CD14-positive monocyte (primary cell): ENCODE data around the gene SAMD11. TPM values are rescaled to one million over a fixed set of nuclear protein-coding genes. Genes with fewer than 3 reads are reported as not detected.

Source experiments
- DNase-seq, 3 donors: peaks; one replicate each; pipeline ENCODE4 v3.0.0-alpha.2; 2011 to 2022
- H2AFZ ChIP-seq: 2 replicates; pipeline ENCODE4 v1.6.0; 2012; ENCODE audit warnings: mild to moderate bottlenecking, low read depth, low read length, inconsistent platforms; ENCODE audit not compliant: insufficient read depth, poor library complexity, severe bottlenecking
- H3K27ac ChIP-seq, 2 donors: 1 replicate in 1 of 2; 2 replicates in 1 of 2; pipeline ENCODE4 v1.5.1; 2012 to 2013; ENCODE audit warnings: low read length in 2 of 2, control low read depth in 1 of 2, inconsistent platforms in 1 of 2, low read depth in 1 of 2, mild to moderate bottlenecking in 1 of 2
- H3K27me3 ChIP-seq, 2 donors: one replicate each; pipeline versions ENCODE4 v1.6.0 to v1.6.1; 2011 to 2013; ENCODE audit warnings: low read length in 2 of 2; ENCODE audit not compliant: control insufficient read depth in 2 of 2, insufficient read depth in 2 of 2
- H3K36me3 ChIP-seq, 2 donors: replicated peaks in 1 of 2; 1 replicate in 1 of 2; 2 replicates in 1 of 2; pipeline versions ENCODE4 v1.5.1 to v1.6.1; 2012 to 2013; ENCODE audit warnings: low read length in 2 of 2, control low read depth in 1 of 2, inconsistent platforms in 1 of 2, mild to moderate bottlenecking in 1 of 2; ENCODE audit not compliant: insufficient read depth in 2 of 2, control insufficient read depth in 1 of 2
- H3K4me1 ChIP-seq, 2 donors: 1 replicate in 1 of 2; 2 replicates in 1 of 2; pipeline versions ENCODE4 v1.5.1 to v1.6.1; 2012 to 2013; ENCODE audit warnings: low read length in 2 of 2, control low read depth in 1 of 2, inconsistent platforms in 1 of 2, mild to moderate bottlenecking in 1 of 2, moderate library complexity in 1 of 2; ENCODE audit not compliant: insufficient read depth in 2 of 2, control insufficient read depth in 1 of 2
- H3K4me2 ChIP-seq: replicated peaks from 2 replicates; pipeline ENCODE3; 2012; ENCODE audit warnings: low read length, moderate library complexity, mild to moderate bottlenecking; ENCODE audit not compliant: poor library complexity, severe bottlenecking; ENCODE audit errors: extremely low read depth
- H3K4me3 ChIP-seq, 3 experiments: fragments of 200-600 bp in 1 of 3; sonication (generic) in 1 of 3; replicated peaks in 1 of 3; 1 replicate in 2 of 3; 2 replicates in 1 of 3; pipeline ENCODE4 v1.5.1; 2011 to 2013; ENCODE audit warnings: low read length in 3 of 3, mild to moderate bottlenecking in 3 of 3, control low read depth in 2 of 3, low read depth in 2 of 3, inconsistent platforms in 1 of 3, moderate library complexity in 1 of 3
- H3K79me2 ChIP-seq: 2 replicates; pipeline ENCODE4 v1.6.0; 2012; ENCODE audit warnings: mild to moderate bottlenecking, control low read depth, inconsistent platforms, low read length, moderate library complexity; ENCODE audit not compliant: insufficient read depth
- H3K9ac ChIP-seq: 2 replicates; pipeline ENCODE4 v1.6.0; 2017; ENCODE audit warnings: low read length, mild to moderate bottlenecking; ENCODE audit not compliant: insufficient read depth, poor library complexity, severe bottlenecking
- H3K9me3 ChIP-seq, 2 donors: replicated peaks in 1 of 2; 1 replicate in 1 of 2; 2 replicates in 1 of 2; pipeline versions ENCODE4 v1.5.1 to v1.6.1; 2012 to 2013; ENCODE audit warnings: low read length in 2 of 2, control low read depth in 1 of 2; ENCODE audit not compliant: control insufficient read depth in 1 of 2, insufficient read depth in 1 of 2
- H4K20me1 ChIP-seq: 2 replicates; pipeline ENCODE4 v1.6.0; 2012; ENCODE audit warnings: mild to moderate bottlenecking, low read length, control low read depth, moderate library complexity; ENCODE audit not compliant: insufficient read depth
- H3K27ac Mint-ChIP-seq, 7 donors: one replicate each; pipeline ENCODE4 v1.8.0; 2020; ENCODE audit warnings: mild to moderate bottlenecking in 7 of 7, mixed read lengths in 7 of 7, moderate library complexity in 6 of 7, inconsistent platforms in 2 of 7
- H3K27me3 Mint-ChIP-seq, 3 donors: one replicate each; pipeline ENCODE4 v1.8.0; 2021 to 2022; ENCODE audit warnings: low read depth in 3 of 3, mild to moderate bottlenecking in 3 of 3, mixed read lengths in 3 of 3, moderate library complexity in 3 of 3, inconsistent platforms in 1 of 3
- H3K36me3 Mint-ChIP-seq, 2 donors: one replicate each; pipeline ENCODE4 v1.8.0; 2020; ENCODE audit warnings: mixed read lengths in 2 of 2, inconsistent platforms in 1 of 2, mild to moderate bottlenecking in 1 of 2
- H3K4me1 Mint-ChIP-seq: one replicate; pipeline ENCODE4 v1.8.0; 2020; ENCODE audit warnings: mild to moderate bottlenecking, mixed read lengths
- H3K4me3 Mint-ChIP-seq, 2 donors: one replicate each; pipeline ENCODE4 v1.8.0; 2020; ENCODE audit warnings: mild to moderate bottlenecking in 2 of 2, mixed read lengths in 2 of 2, moderate library complexity in 1 of 2
- H3K9me3 Mint-ChIP-seq, 7 donors: one replicate each; pipeline ENCODE4 v1.8.0; 2020 to 2022; ENCODE audit warnings: mixed read lengths in 7 of 7, mild to moderate bottlenecking in 6 of 7, moderate library complexity in 6 of 7, inconsistent platforms in 2 of 7
- WGBS: methylation state at CpG from one replicate; pipeline ENCODE4 v1.1.5; 2013; ENCODE audit warnings: missing lambda C conversion rate; ENCODE audit not compliant: insufficient coverage; 5-methylcytosine and 5-hydroxymethylcytosine counted together
- intact Hi-C, 2 donors: fragments of 100-400 bp; cut with micrococcal nuclease; formaldehyde crosslinking; loops; one replicate each; pipeline versions ENCODE4 v1.15.0 to v1.15.1; 2023
- polyA plus RNA-seq, 3 donors: library from polyadenylated mRNA; depleted of rRNA in 1 of 3; unstranded in 2 of 3; stranded (reverse) in 1 of 3; fragments of 300-500 nt in 2 of 3; fragments of >200 nt in 1 of 3; fragmentation: Illumina TruSeq in 2 of 3; gene quantifications; 1 replicate in 2 of 3; 2 replicates in 1 of 3; pipeline ENCODE4 v1.2.3, GENCODE V29; 2012 to 2021
- TF ChIP-seq, protein P1 (sequence below): fragments of 200-600 bp; IDR thresholded peaks from one replicate; pipeline ENCODE4 v1.8.0; 2022; ENCODE audit warnings: antibody characterized with exemption, mild to moderate bottlenecking

The SAMD11 gene
- polyA plus RNA-seq, 3 donors = not detected

DNA sequence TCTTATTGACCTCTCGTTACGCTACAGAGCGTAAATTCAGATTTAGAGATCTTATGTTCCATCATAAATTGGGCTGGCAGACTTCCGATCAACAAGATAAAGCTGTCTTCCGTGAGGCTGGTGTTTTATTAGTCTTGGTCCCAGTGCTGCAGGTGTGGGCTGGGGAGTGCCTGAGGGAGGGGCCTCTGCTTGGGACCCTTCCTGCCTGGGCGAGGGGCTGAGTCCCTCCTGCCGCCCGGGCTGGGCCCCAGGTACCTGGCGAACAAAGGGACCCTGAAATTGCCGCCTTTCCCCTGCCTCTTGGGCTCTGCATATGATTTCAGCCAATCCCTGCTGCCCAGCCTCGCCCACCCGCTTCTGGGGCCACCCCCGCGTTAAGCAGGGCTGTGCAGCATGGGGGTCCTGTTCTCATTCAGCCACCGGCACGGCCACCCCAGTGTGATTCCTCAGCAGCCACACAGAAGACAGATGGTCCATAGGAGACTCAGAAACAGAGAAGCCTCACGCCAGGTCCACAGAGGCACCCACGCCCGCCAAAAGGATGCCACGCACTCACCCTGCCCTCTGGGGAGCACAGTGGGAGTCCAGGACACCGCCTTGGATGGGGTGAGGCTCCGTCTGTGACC, 6.1 kb upstream of the SAMD11 start:
- Histone ChIP-seq H3K27me3 (peaks cover 0 to 32% of the 10 kb centered on the region in 2 donors), H3K36me3 (no peaks in the 10 kb centered on the region), H3K9ac (no peak overlapping the region), H3K4me1 (peaks cover 5 to 11% of the 10 kb centered on the region in 2 donors), H3K27ac (no peak overlapping the region), H4K20me1 (no peaks in the 10 kb centered on the region), H3K9me3 (peaks cover 0 to 4% of the 10 kb centered on the region in 2 donors), H3K4me3 (no peak overlapping the region), H2AFZ (no peak overlapping the region), H3K4me2 (no peak overlapping the region), H3K79me2 (no peaks in the 10 kb centered on the region)
- H3K27me3 Mint-ChIP-seq = peaks cover 46 to 76% (median 47%) of the 10 kb centered on the region in 3 donors
- TF ChIP-seq, protein P1, sequence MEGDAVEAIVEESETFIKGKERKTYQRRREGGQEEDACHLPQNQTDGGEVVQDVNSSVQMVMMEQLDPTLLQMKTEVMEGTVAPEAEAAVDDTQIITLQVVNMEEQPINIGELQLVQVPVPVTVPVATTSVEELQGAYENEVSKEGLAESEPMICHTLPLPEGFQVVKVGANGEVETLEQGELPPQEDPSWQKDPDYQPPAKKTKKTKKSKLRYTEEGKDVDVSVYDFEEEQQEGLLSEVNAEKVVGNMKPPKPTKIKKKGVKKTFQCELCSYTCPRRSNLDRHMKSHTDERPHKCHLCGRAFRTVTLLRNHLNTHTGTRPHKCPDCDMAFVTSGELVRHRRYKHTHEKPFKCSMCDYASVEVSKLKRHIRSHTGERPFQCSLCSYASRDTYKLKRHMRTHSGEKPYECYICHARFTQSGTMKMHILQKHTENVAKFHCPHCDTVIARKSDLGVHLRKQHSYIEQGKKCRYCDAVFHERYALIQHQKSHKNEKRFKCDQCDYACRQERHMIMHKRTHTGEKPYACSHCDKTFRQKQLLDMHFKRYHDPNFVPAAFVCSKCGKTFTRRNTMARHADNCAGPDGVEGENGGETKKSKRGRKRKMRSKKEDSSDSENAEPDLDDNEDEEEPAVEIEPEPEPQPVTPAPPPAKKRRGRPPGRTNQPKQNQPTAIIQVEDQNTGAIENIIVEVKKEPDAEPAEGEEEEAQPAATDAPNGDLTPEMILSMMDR = no peak
- WGBS = 90% methylated on average over 21 of the region's 22 CpGs
- H3K27ac Mint-ChIP-seq = no peak overlapping the region
- DNase-seq = no peak
- H3K4me3 Mint-ChIP-seq = peak overlapping the region in 1 of 2 donors; percentile 48
- intact Hi-C loops = no loop called here
- H3K4me1 Mint-ChIP-seq = peaks cover 12% of the 10 kb centered on the region
- peaks cover 0 to 4% of the 10 kb centered on the region in 2 donors for H3K36me3 Mint-ChIP-seq
- peaks cover 0 to 4% (median 2%) of the 10 kb centered on the region in 7 donors for H3K9me3 Mint-ChIP-seq

DNA sequence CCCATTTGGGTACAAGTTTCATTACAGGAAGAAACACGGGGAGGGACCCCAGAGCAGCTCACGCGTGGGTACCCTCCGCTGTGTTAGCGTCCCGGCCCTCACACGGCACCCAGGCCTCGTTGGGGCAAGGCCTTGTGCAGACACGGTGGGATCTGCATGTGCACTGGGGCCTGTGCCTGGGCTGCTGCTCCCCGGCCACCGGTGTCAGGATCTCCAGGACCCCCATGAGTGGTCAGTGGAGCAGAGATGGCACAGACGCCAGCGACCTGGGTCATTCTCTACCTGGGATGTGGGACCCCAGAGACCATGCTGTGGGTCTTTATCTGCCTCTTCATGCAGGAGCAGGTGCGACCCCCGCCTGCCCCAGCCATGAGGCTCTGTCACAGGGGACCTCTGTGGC, 5.4 kb upstream of the SAMD11 start:
- TF ChIP-seq, protein P1 = no peak
- WGBS = 96% methylated on average over 15 of the region's 15 CpGs
- no peak overlapping the region for H3K4me3 Mint-ChIP-seq

More for the DNA sequence above, 5.4 kb upstream of the SAMD11 start:
- no peaks in the 10 kb centered on the region for H4K20me1 ChIP-seq
- no peak overlapping the region for H3K27ac Mint-ChIP-seq
- H3K9me3 Mint-ChIP-seq = peaks cover 0 to 6% (median 3%) of the 10 kb centered on the region in 7 donors
- H3K36me3 ChIP-seq = no peaks in the 10 kb centered on the region
- peaks cover 3 to 40% of the 10 kb centered on the region in 2 donors for H3K27me3 ChIP-seq
- H2AFZ ChIP-seq = no peak overlapping the region
- peaks cover 13% of the 10 kb centered on the region for H3K4me1 Mint-ChIP-seq
- DNase-seq = no peak
- peaks cover 10 to 16% of the 10 kb centered on the region in 2 donors for H3K4me1 ChIP-seq
- H3K27me3 Mint-ChIP-seq = peaks cover 50 to 80% (median 52%) of the 10 kb centered on the region in 3 donors
- peaks cover 0 to 11% of the 10 kb centered on the region in 2 donors for H3K9me3 ChIP-seq
- H3K27ac ChIP-seq = no peak overlapping the region
- no peak overlapping the region for H3K4me2 ChIP-seq
- intact Hi-C loops = no loop called here
- no peaks in the 10 kb centered on the region for H3K79me2 ChIP-seq
- H3K4me3 ChIP-seq = no peak overlapping the region
- no peak overlapping the region for H3K9ac ChIP-seq
- peaks cover 0 to 4% of the 10 kb centered on the region in 2 donors for H3K36me3 Mint-ChIP-seq
